Naive thymus-derived CD8-positive, alpha-beta T cell (primary cell): ENCODE data around the gene TIE1. TPM values are rescaled to one million over a fixed set of nuclear protein-coding genes. Genes with fewer than 3 reads are reported as not detected.
A peak's percentile ranks its signal among the peaks of the same experiment; 100 is the strongest.

Experiments
- ATAC-seq, 2 donors: fragments of 150-1000 bp; cut with Tn5 transposase in 1 of 2; sonication (Bioruptor Pico), chemical (Tn5 transposase) in 1 of 2; 1 replicate in 1 of 2; 2 replicates in 1 of 2; pipeline ENCODE4 v1.10.0; 2021; ENCODE audit warnings: mild to moderate bottlenecking in 2 of 2, moderate library complexity in 2 of 2
- POLR2A ChIA-PET: fragments of 350-600 bp; sonication (Branson Sonifier 250); formaldehyde crosslinking; loops from one replicate; lab custom pipeline; 2021; ENCODE audit warnings: antibody characterized with exemption; lab: Charles Lee
- DNase-seq, 10 donors: peaks; one replicate each; pipeline versions ENCODE4 v3.0.0 to v3.0.0-alpha.2; 2020 to 2022
- H3K27ac Mint-ChIP-seq, 10 donors: one replicate each; pipeline ENCODE4 v1.8.0; 2020 to 2022; ENCODE audit warnings: mild to moderate bottlenecking in 10 of 10, mixed read lengths in 10 of 10, moderate library complexity in 4 of 10, inconsistent platforms in 1 of 10
- H3K27me3 Mint-ChIP-seq, 5 donors: one replicate each; pipeline ENCODE4 v1.8.0; 2021 to 2022; ENCODE audit warnings: mixed read lengths in 5 of 5
- H3K36me3 Mint-ChIP-seq, 3 donors: one replicate each; pipeline ENCODE4 v1.8.0; 2020 to 2022; ENCODE audit warnings: mixed read lengths in 3 of 3, mild to moderate bottlenecking in 2 of 3, inconsistent platforms in 1 of 3
- H3K4me1 Mint-ChIP-seq, 4 donors: one replicate each; pipeline ENCODE4 v1.8.0; 2021 to 2022; ENCODE audit warnings: mixed read lengths in 4 of 4
- H3K4me3 Mint-ChIP-seq, 10 donors: one replicate each; pipeline ENCODE4 v1.8.0; 2020 to 2022; ENCODE audit warnings: mild to moderate bottlenecking in 10 of 10, mixed read lengths in 10 of 10, moderate library complexity in 6 of 10, inconsistent platforms in 1 of 10
- H3K9me3 Mint-ChIP-seq, 9 donors: one replicate each; pipeline ENCODE4 v1.8.0; 2020 to 2022; ENCODE audit warnings: mixed read lengths in 9 of 9, mild to moderate bottlenecking in 3 of 9, inconsistent platforms in 1 of 9, moderate library complexity in 1 of 9
- polyA plus RNA-seq, 3 donors: library from polyadenylated mRNA; unstranded; fragments of 300-500 nt; fragmentation: Illumina TruSeq; gene quantifications; one replicate each; pipeline ENCODE4 v1.2.3, GENCODE V29; 2021
- total RNA-seq, 8 experiments: library from RNA in 2 of 8; stranded (reverse) in 2 of 8; gene quantifications; one replicate each; pipeline ENCODE4 v1.2.3 and lab custom pipeline; 2021 to 2026

Gene TIE1
- total and polyA plus RNA-seq, 5 experiments from 2014 or later, result not detected

GRCh38 chr1:43311521-43311920, 10.7 kb downstream of the TIE1 start:
- Mint-ChIP-seq H3K36me3 (no peaks in the 10 kb centered on the region), H3K4me3 (no peak overlapping the region), H3K27me3 (peaks cover 0 to 8% (median 0%) of the 10 kb centered on the region in 5 donors), H3K4me1 (peaks cover 0 to 1% (median 0%) of the 10 kb centered on the region in 4 donors), H3K9me3 (no peaks in the 10 kb centered on the region), H3K27ac (no peak overlapping the region)
- no peak for ATAC-seq
- POLR2A ChIA-PET, result no interaction called here
- DNase-seq, result no peak

- Mint-ChIP-seq H3K27me3 (peaks cover 0 to 8% (median 0%) of the 10 kb centered on the region in 5 donors), H3K4me1 (peaks cover 0 to 1% (median 0%) of the 10 kb centered on the region in 4 donors), H3K9me3 (no peaks in the 10 kb centered on the region), H3K4me3 (no peak overlapping the region), H3K36me3 (no peaks in the 10 kb centered on the region), H3K27ac (no peak overlapping the region)
- POLR2A ChIA-PET, result no interaction called here
- DNase-seq (no peak), ATAC-seq (no peak)
These were observed 11.4 kb downstream of the TIE1 start for GRCh38 chr1:43312212-43312623.

GRCh38 chr1:43312663-43313515, 12.1 kb downstream of the TIE1 start:
- Mint-ChIP-seq H3K27me3 (peaks cover 0 to 6% (median 0%) of the 10 kb centered on the region in 5 donors), H3K4me3 (no peak overlapping the region), H3K4me1 (peaks cover 0 to 1% (median 0%) of the 10 kb centered on the region in 4 donors), H3K9me3 (no peaks in the 10 kb centered on the region), H3K27ac (no peak overlapping the region), H3K36me3 (no peaks in the 10 kb centered on the region)
- DNase-seq (no peak), ATAC-seq (no peak)
- POLR2A ChIA-PET, result no interaction called here

- Mint-ChIP-seq H3K27me3 (peaks cover 0 to 2% (median 0%) of the 10 kb centered on the region in 5 donors), H3K27ac (no peak overlapping the region), H3K9me3 (no peaks in the 10 kb centered on the region), H3K4me1 (no peaks in the 10 kb centered on the region), H3K36me3 (no peaks in the 10 kb centered on the region), H3K4me3 (no peak overlapping the region)
- ATAC-seq, result no peak
- POLR2A ChIA-PET, result no interaction called here
- DNase-seq, result no peak
These were observed 13.0 kb downstream of the TIE1 start for GRCh38 chr1:43313771-43314170.

GRCh38 chr1:43314233-43314632, 13.5 kb downstream of the TIE1 start:
- Mint-ChIP-seq H3K36me3 (no peaks in the 10 kb centered on the region), H3K27me3 (peaks cover 0 to 2% (median 0%) of the 10 kb centered on the region in 5 donors), H3K9me3 (no peaks in the 10 kb centered on the region), H3K4me3 (no peak overlapping the region), H3K27ac (no peak overlapping the region), H3K4me1 (no peaks in the 10 kb centered on the region)
- ATAC-seq (no peak), DNase-seq (no peak)
- POLR2A ChIA-PET, result no interaction called here

GRCh38 chr1:43315481-43315880, 14.7 kb downstream of the TIE1 start:
- ATAC-seq, result no peak
- Mint-ChIP-seq H3K27me3 (peaks cover 0 to 2% (median 0%) of the 10 kb centered on the region in 5 donors), H3K9me3 (no peaks in the 10 kb centered on the region), H3K27ac (peak overlapping the region in 1 of 10 donors; percentile 30), H3K4me3 (no peak overlapping the region), H3K4me1 (no peaks in the 10 kb centered on the region), H3K36me3 (no peaks in the 10 kb centered on the region)
- no peak for DNase-seq
- POLR2A ChIA-PET, result no interaction called here

- H3K27ac Mint-ChIP-seq, result no peak overlapping the region
- H3K4me3 Mint-ChIP-seq, result no peak overlapping the region
- H3K9me3 Mint-ChIP-seq, result no peaks in the 10 kb centered on the region
- POLR2A ChIA-PET, result no interaction called here
- no peaks in the 10 kb centered on the region for H3K27me3 Mint-ChIP-seq
- H3K4me1 Mint-ChIP-seq, result no peaks in the 10 kb centered on the region
- DNase-seq (no peak), ATAC-seq (no peak)
- H3K36me3 Mint-ChIP-seq, result no peaks in the 10 kb centered on the region
These were observed 15.4 kb downstream of the TIE1 start for GRCh38 chr1:43315963-43316737.

- H3K27me3 Mint-ChIP-seq, result no peaks in the 10 kb centered on the region
- ATAC-seq (no peak), DNase-seq (no peak)
- H3K4me1 Mint-ChIP-seq, result no peaks in the 10 kb centered on the region
- H3K27ac Mint-ChIP-seq, result peak overlapping the region in 2 of 10 donors; percentile 57 to 68
- POLR2A ChIA-PET, result no interaction called here
- H3K4me3 Mint-ChIP-seq, result no peak overlapping the region
- H3K9me3 Mint-ChIP-seq, result no peaks in the 10 kb centered on the region
- H3K36me3 Mint-ChIP-seq, result no peaks in the 10 kb centered on the region
These were observed 16.1 kb downstream of the TIE1 start for GRCh38 chr1:43316738-43317520.

GRCh38 chr1:43317817-43318471, 17.2 kb downstream of the TIE1 start:
- H3K4me1 Mint-ChIP-seq, result no peaks in the 10 kb centered on the region
- H3K9me3 Mint-ChIP-seq, result no peaks in the 10 kb centered on the region
- peak overlapping the region in 3 of 10 donors; percentile 18 to 70 (median 68) for H3K27ac Mint-ChIP-seq
- peak in 1 of 10 donors; percentile 54 for DNase-seq
- no peak overlapping the region for H3K4me3 Mint-ChIP-seq
- no peaks in the 10 kb centered on the region for H3K27me3 Mint-ChIP-seq
- POLR2A ChIA-PET, result no interaction called here
- ATAC-seq, result no peak
- no peaks in the 10 kb centered on the region for H3K36me3 Mint-ChIP-seq

GRCh38 chr1:43318831-43319230, 18.0 kb downstream of the TIE1 start:
- peak overlapping the region in 1 of 10 donors; percentile 52 for H3K27ac Mint-ChIP-seq
- no peaks in the 10 kb centered on the region for H3K27me3 Mint-ChIP-seq
- no peak overlapping the region for H3K4me3 Mint-ChIP-seq
- no peaks in the 10 kb centered on the region for H3K4me1 Mint-ChIP-seq
- POLR2A ChIA-PET, result no interaction called here
- peaks cover 0 to under 1% (median 0%) of the 10 kb centered on the region in 9 donors for H3K9me3 Mint-ChIP-seq
- no peaks in the 10 kb centered on the region for H3K36me3 Mint-ChIP-seq
- no peak for DNase-seq
- no peak for ATAC-seq

GRCh38 chr1:43319288-43319687, 18.5 kb downstream of the TIE1 start:
- H3K36me3 Mint-ChIP-seq, result peaks cover 0 to 3% (median 2%) of the 10 kb centered on the region in 3 donors
- H3K27me3 Mint-ChIP-seq, result no peaks in the 10 kb centered on the region
- POLR2A ChIA-PET, result no interaction called here
- H3K9me3 Mint-ChIP-seq, result peaks cover 0 to 5% (median 2%) of the 10 kb centered on the region in 9 donors
- peak overlapping the region in 1 of 10 donors; percentile 52 for H3K27ac Mint-ChIP-seq
- peaks cover 0 to 1% (median 0%) of the 10 kb centered on the region in 4 donors for H3K4me1 Mint-ChIP-seq
- no peak overlapping the region for H3K4me3 Mint-ChIP-seq
- DNase-seq, result no peak
- no peak for ATAC-seq

GRCh38 chr1:43319766-43320165, 19.0 kb downstream of the TIE1 start:
- Mint-ChIP-seq H3K36me3 (peaks cover 0 to 8% (median 7%) of the 10 kb centered on the region in 3 donors), H3K9me3 (peaks cover 0 to 10% (median 7%) of the 10 kb centered on the region in 9 donors), H3K4me1 (peaks cover 0 to 2% (median 0%) of the 10 kb centered on the region in 4 donors), H3K27me3 (no peaks in the 10 kb centered on the region), H3K4me3 (no peak overlapping the region), H3K27ac (peak overlapping the region in 2 of 10 donors; percentile 52 to 73)
- ATAC-seq (no peak), DNase-seq (no peak)
- POLR2A ChIA-PET, result no interaction called here
